C4-2B (cell line): ENCODE data around the gene TMEM98.

Experiments
- ZFX ChIP-seq: fragments of 450-650 bp; IDR thresholded peaks from 2 replicates; pipeline ENCODE4 v1.6.1; 2017
- TF ChIP-seq, protein P1 (sequence below): fragments of 450-650 bp; conservative IDR thresholded peaks from 2 replicates; pipeline ENCODE4 v1.5.1; 2017; ENCODE audit warnings: mild to moderate bottlenecking

DNA sequence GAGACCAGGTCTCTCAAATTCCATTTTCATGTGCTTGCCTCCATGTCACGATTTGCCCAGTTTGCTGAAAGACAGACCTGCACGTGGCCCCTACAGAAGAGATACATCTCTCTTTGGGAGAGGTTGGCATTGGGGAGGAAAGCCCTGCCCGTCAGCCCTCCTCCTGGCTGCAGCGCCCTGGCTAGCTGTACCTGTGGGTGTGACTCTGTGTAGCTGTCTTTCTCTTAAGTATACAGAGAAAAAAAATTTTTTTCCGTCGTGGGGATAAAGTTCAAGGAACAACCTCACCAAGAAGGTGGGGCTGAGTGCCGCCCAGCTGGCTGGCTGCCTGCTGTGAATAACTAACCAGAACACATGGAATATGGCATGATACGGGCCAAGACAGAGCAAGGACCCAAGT, 26.5 kb downstream of the TMEM98 start:
- TF ChIP-seq, protein P1, sequence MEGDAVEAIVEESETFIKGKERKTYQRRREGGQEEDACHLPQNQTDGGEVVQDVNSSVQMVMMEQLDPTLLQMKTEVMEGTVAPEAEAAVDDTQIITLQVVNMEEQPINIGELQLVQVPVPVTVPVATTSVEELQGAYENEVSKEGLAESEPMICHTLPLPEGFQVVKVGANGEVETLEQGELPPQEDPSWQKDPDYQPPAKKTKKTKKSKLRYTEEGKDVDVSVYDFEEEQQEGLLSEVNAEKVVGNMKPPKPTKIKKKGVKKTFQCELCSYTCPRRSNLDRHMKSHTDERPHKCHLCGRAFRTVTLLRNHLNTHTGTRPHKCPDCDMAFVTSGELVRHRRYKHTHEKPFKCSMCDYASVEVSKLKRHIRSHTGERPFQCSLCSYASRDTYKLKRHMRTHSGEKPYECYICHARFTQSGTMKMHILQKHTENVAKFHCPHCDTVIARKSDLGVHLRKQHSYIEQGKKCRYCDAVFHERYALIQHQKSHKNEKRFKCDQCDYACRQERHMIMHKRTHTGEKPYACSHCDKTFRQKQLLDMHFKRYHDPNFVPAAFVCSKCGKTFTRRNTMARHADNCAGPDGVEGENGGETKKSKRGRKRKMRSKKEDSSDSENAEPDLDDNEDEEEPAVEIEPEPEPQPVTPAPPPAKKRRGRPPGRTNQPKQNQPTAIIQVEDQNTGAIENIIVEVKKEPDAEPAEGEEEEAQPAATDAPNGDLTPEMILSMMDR = no peak
- TF ChIP-seq ZFX = no peak
